GM12801 (cell line): ENCODE results near the gene VGF.

Experiments used
- CTCF ChIP-seq: IDR thresholded peaks from one replicate; pipeline ENCODE4 v1.5.1; 2011; ENCODE audit warnings: control low read depth; ENCODE audit not compliant: insufficient read length; ENCODE audit errors: extremely low read depth

The VGF gene

GRCh38 chr7:101171442-101171837, 6.1 kb upstream of the VGF start:
- TF ChIP-seq CTCF, result no peak

- TF ChIP-seq CTCF, result no peak
Measured at GRCh38 chr7:101170617-101171441, 5.5 kb upstream of the VGF start.

GRCh38 chr7:101169838-101170551, 4.6 kb upstream of the VGF start:
- no peak for TF ChIP-seq CTCF

- TF ChIP-seq CTCF, result no peak
Measured at GRCh38 chr7:101169110-101169837, 3.9 kb upstream of the VGF start.

GRCh38 chr7:101168412-101169049, 3.2 kb upstream of the VGF start:
- TF ChIP-seq CTCF, result no peak

- no peak for TF ChIP-seq CTCF
Measured at GRCh38 chr7:101167645-101168411, 2.5 kb upstream of the VGF start.
